Activated CD4-positive, alpha-beta T cell treated with anti-CD3 and anti-CD28 coated beads, Interleukin-2, Interleukin-4, amounts not matched to agents 100 ng/mL and 50 ng/mL, durations not matched to agents 16 hours and 8 hours (primary cell): ENCODE data around the gene ATP6V0D1.

Source experiments
- DNase-seq: peaks from one replicate; pipeline ENCODE4 v3.0.0-alpha.2; 2020; ENCODE audit warnings: low spot score

ATP6V0D1 gene

GRCh38 chr16:67393111-67393787, 87.7 kb downstream of the ATP6V0D1 start, which contains the start of gene TPPP3:
Gene TPPP3, minus strand, starts transcription at chr16:67393498. Its CDS starts 2,387 bp downstream, at chr16:67391111.
- DNase-seq = peak; percentile 31

- no peak for DNase-seq
Observed at GRCh38 chr16:67392301-67393059, 88.5 kb downstream of the ATP6V0D1 start.

GRCh38 chr16:67391424-67392300, 89.3 kb downstream of the ATP6V0D1 start:
- no peak for DNase-seq

GRCh38 chr16:67390816-67391423, 90.0 kb downstream of the ATP6V0D1 start:
- no peak for DNase-seq

GRCh38 chr16:67389911-67390815, 90.8 kb downstream of the ATP6V0D1 start:
- DNase-seq = no peak

GRCh38 chr16:67388591-67388990, 92.4 kb downstream of the ATP6V0D1 start:
- DNase-seq = no peak

- DNase-seq = no peak
Observed at GRCh38 chr16:67388191-67388590, 92.8 kb downstream of the ATP6V0D1 start.
